ENCODE data around the gene FNDC3B. TPM values are rescaled to one million over a fixed set of nuclear protein-coding genes. Genes with fewer than 3 reads are reported as not detected.

The FNDC3B gene
- total and polyA plus RNA-seq, 5 donors from 2014 or later = 6.8 to 31.8 (median 11.7) TPM

GRCh38 chr3:172057624-172058327 lies 18.4 kb downstream of the FNDC3B start:
- no peak overlapping the region for H3K4me3 Mint-ChIP-seq
- ATAC-seq (ENCODE audit: low read depth in 2 of 2) (no peak), DNase-seq (no peak)
- H3K27ac Mint-ChIP-seq = peak overlapping the region in 1 of 3 donors; percentile 82
- no peaks in the 10 kb centered on the region for H3K27me3 Mint-ChIP-seq
- H3K4me1 Mint-ChIP-seq = peaks cover 26 to 72% (median 48%) of the 10 kb centered on the region in 4 donors
- no peaks in the 10 kb centered on the region for H3K9me3 Mint-ChIP-seq
- no peak overlapping the region for H3K27ac ChIP-seq (ENCODE audit: insufficient read depth, low read length, poor library complexity, severe bottlenecking)
- H3K36me3 ChIP-seq (ENCODE audit: control insufficient read depth, insufficient read depth, low read length) = no peaks in the 10 kb centered on the region
- no peaks in the 10 kb centered on the region for H3K27me3 ChIP-seq (ENCODE audit: control insufficient read depth, insufficient read depth, low read length)
- H3K4me1 ChIP-seq (ENCODE audit: control insufficient read depth, insufficient read depth, low read length, poor library complexity, severe bottlenecking) = peaks cover 33% of the 10 kb centered on the region
- peaks cover 14% of the 10 kb centered on the region for H3K36me3 Mint-ChIP-seq
- no peaks in the 10 kb centered on the region for H3K9me3 ChIP-seq (ENCODE audit: control insufficient read depth in 2 of 2, low read length in 2 of 2)
- H3K4me3 ChIP-seq (ENCODE audit: low read depth, low read length) = no peak overlapping the region

GRCh38 chr3:172059532-172059931 lies 20.2 kb downstream of the FNDC3B start:
- Histone ChIP-seq H3K36me3 (ENCODE audit: control insufficient read depth, insufficient read depth, low read length) (no peaks in the 10 kb centered on the region), H3K27me3 (ENCODE audit: control insufficient read depth, insufficient read depth, low read length) (no peaks in the 10 kb centered on the region), H3K4me1 (ENCODE audit: control insufficient read depth, insufficient read depth, low read length, poor library complexity, severe bottlenecking) (peaks cover 29% of the 10 kb centered on the region), H3K9me3 (ENCODE audit: control insufficient read depth in 2 of 2, low read length in 2 of 2) (no peaks in the 10 kb centered on the region), H3K4me3 (ENCODE audit: low read depth, low read length) (no peak overlapping the region), H3K27ac (ENCODE audit: insufficient read depth, low read length, poor library complexity, severe bottlenecking) (no peak overlapping the region)
- no peaks in the 10 kb centered on the region for H3K27me3 Mint-ChIP-seq
- H3K36me3 Mint-ChIP-seq = peaks cover 27% of the 10 kb centered on the region
- ATAC-seq (ENCODE audit: low read depth in 2 of 2) (no peak), DNase-seq (no peak)
- H3K9me3 Mint-ChIP-seq = no peaks in the 10 kb centered on the region
- no peak overlapping the region for H3K27ac Mint-ChIP-seq
- peaks cover 32 to 77% (median 48%) of the 10 kb centered on the region in 4 donors for H3K4me1 Mint-ChIP-seq
- no peak overlapping the region for H3K4me3 Mint-ChIP-seq

GRCh38 chr3:172060234-172060633 lies 20.9 kb downstream of the FNDC3B start:
- peaks cover 29 to 74% (median 41%) of the 10 kb centered on the region in 4 donors for H3K4me1 Mint-ChIP-seq
- Histone ChIP-seq H3K27ac (ENCODE audit: insufficient read depth, low read length, poor library complexity, severe bottlenecking) (no peak overlapping the region), H3K4me1 (ENCODE audit: control insufficient read depth, insufficient read depth, low read length, poor library complexity, severe bottlenecking) (peaks cover 22% of the 10 kb centered on the region)

GRCh38 chr3:172061724-172062184 lies 22.4 kb downstream of the FNDC3B start:
- no peak overlapping the region for H3K27ac Mint-ChIP-seq
- no peak overlapping the region for H3K4me3 Mint-ChIP-seq
- peaks cover 29 to 70% (median 39%) of the 10 kb centered on the region in 4 donors for H3K4me1 Mint-ChIP-seq

More at GRCh38 chr3:172060234-172060633, 20.9 kb downstream of the FNDC3B start:
- H3K9me3 Mint-ChIP-seq = peaks cover 0 to 3% (median 0%) of the 10 kb centered on the region in 7 donors
- Histone ChIP-seq H3K27me3 (ENCODE audit: control insufficient read depth, insufficient read depth, low read length) (no peaks in the 10 kb centered on the region), H3K36me3 (ENCODE audit: control insufficient read depth, insufficient read depth, low read length) (no peaks in the 10 kb centered on the region), H3K4me3 (ENCODE audit: low read depth, low read length) (no peak overlapping the region), H3K9me3 (ENCODE audit: control insufficient read depth in 2 of 2, low read length in 2 of 2) (no peaks in the 10 kb centered on the region)
- H3K27ac Mint-ChIP-seq = no peak overlapping the region
- no peak for DNase-seq
- H3K36me3 Mint-ChIP-seq = peaks cover 30% of the 10 kb centered on the region
- no peaks in the 10 kb centered on the region for H3K27me3 Mint-ChIP-seq
- ATAC-seq (ENCODE audit: low read depth in 2 of 2) = no peak
- H3K4me3 Mint-ChIP-seq = no peak overlapping the region

GRCh38 chr3:172062761-172063160 lies 23.4 kb downstream of the FNDC3B start:
- Mint-ChIP-seq H3K4me3 (no peak overlapping the region), H3K27ac (peak overlapping the region in 1 of 3 donors; percentile 9)
- no peaks in the 10 kb centered on the region for H3K36me3 ChIP-seq (ENCODE audit: control insufficient read depth, insufficient read depth, low read length)

More at GRCh38 chr3:172061724-172062184, 22.4 kb downstream of the FNDC3B start:
- Histone ChIP-seq H3K27me3 (ENCODE audit: control insufficient read depth, insufficient read depth, low read length) (no peaks in the 10 kb centered on the region), H3K9me3 (ENCODE audit: control insufficient read depth in 2 of 2, low read length in 2 of 2) (no peaks in the 10 kb centered on the region), H3K4me3 (ENCODE audit: low read depth, low read length) (no peak overlapping the region), H3K36me3 (ENCODE audit: control insufficient read depth, insufficient read depth, low read length) (no peaks in the 10 kb centered on the region), H3K27ac (ENCODE audit: insufficient read depth, low read length, poor library complexity, severe bottlenecking) (no peak overlapping the region), H3K4me1 (ENCODE audit: control insufficient read depth, insufficient read depth, low read length, poor library complexity, severe bottlenecking) (peaks cover 8% of the 10 kb centered on the region)
- DNase-seq (no peak), ATAC-seq (ENCODE audit: low read depth in 2 of 2) (peak in 1 of 2 donors; percentile 31)
- H3K36me3 Mint-ChIP-seq = peaks cover 40% of the 10 kb centered on the region
- H3K27me3 Mint-ChIP-seq = no peaks in the 10 kb centered on the region
- H3K9me3 Mint-ChIP-seq = peaks cover 0 to 3% (median 0%) of the 10 kb centered on the region in 7 donors

GRCh38 chr3:172063456-172064432 lies 24.4 kb downstream of the FNDC3B start:
- no peak for ATAC-seq (ENCODE audit: low read depth in 2 of 2)
- H3K27me3 Mint-ChIP-seq = no peaks in the 10 kb centered on the region
- Histone ChIP-seq H3K27ac (ENCODE audit: insufficient read depth, low read length, poor library complexity, severe bottlenecking) (no peak overlapping the region), H3K4me3 (ENCODE audit: low read depth, low read length) (no peak overlapping the region), H3K36me3 (ENCODE audit: control insufficient read depth, insufficient read depth, low read length) (no peaks in the 10 kb centered on the region), H3K27me3 (ENCODE audit: control insufficient read depth, insufficient read depth, low read length) (no peaks in the 10 kb centered on the region), H3K9me3 (ENCODE audit: control insufficient read depth in 2 of 2, low read length in 2 of 2) (no peaks in the 10 kb centered on the region), H3K4me1 (ENCODE audit: control insufficient read depth, insufficient read depth, low read length, poor library complexity, severe bottlenecking) (no peaks in the 10 kb centered on the region)
- peaks cover 0 to 3% (median 0%) of the 10 kb centered on the region in 7 donors for H3K9me3 Mint-ChIP-seq
- no peak for DNase-seq
- peaks cover 23 to 72% (median 36%) of the 10 kb centered on the region in 4 donors for H3K4me1 Mint-ChIP-seq
- peaks cover 40% of the 10 kb centered on the region for H3K36me3 Mint-ChIP-seq
- H3K27ac Mint-ChIP-seq = peak overlapping the region in 1 of 3 donors; percentile 36
- no peak overlapping the region for H3K4me3 Mint-ChIP-seq

More at GRCh38 chr3:172062761-172063160, 23.4 kb downstream of the FNDC3B start:
- Histone ChIP-seq H3K27ac (ENCODE audit: insufficient read depth, low read length, poor library complexity, severe bottlenecking) (no peak overlapping the region), H3K4me3 (ENCODE audit: low read depth, low read length) (no peak overlapping the region), H3K4me1 (ENCODE audit: control insufficient read depth, insufficient read depth, low read length, poor library complexity, severe bottlenecking) (no peaks in the 10 kb centered on the region), H3K9me3 (ENCODE audit: control insufficient read depth in 2 of 2, low read length in 2 of 2) (no peaks in the 10 kb centered on the region), H3K27me3 (ENCODE audit: control insufficient read depth, insufficient read depth, low read length) (no peaks in the 10 kb centered on the region)
- H3K4me1 Mint-ChIP-seq = peaks cover 29 to 70% (median 36%) of the 10 kb centered on the region in 4 donors
- peaks cover 40% of the 10 kb centered on the region for H3K36me3 Mint-ChIP-seq
- peaks cover 0 to 3% (median 0%) of the 10 kb centered on the region in 7 donors for H3K9me3 Mint-ChIP-seq
- ATAC-seq (ENCODE audit: low read depth in 2 of 2) (no peak), DNase-seq (no peak)
- no peaks in the 10 kb centered on the region for H3K27me3 Mint-ChIP-seq

- peaks cover 17 to 65% (median 36%) of the 10 kb centered on the region in 4 donors for H3K4me1 Mint-ChIP-seq
- peaks cover 0 to 3% (median 0%) of the 10 kb centered on the region in 7 donors for H3K9me3 Mint-ChIP-seq
- no peak overlapping the region for H3K27ac ChIP-seq (ENCODE audit: insufficient read depth, low read length, poor library complexity, severe bottlenecking)
- no peak overlapping the region for H3K4me3 ChIP-seq (ENCODE audit: low read depth, low read length)
- H3K4me3 Mint-ChIP-seq = no peak overlapping the region
- H3K27me3 ChIP-seq (ENCODE audit: control insufficient read depth, insufficient read depth, low read length) = no peaks in the 10 kb centered on the region
- H3K27me3 Mint-ChIP-seq = no peaks in the 10 kb centered on the region
- DNase-seq (no peak), ATAC-seq (ENCODE audit: low read depth in 2 of 2) (no peak)
- no peaks in the 10 kb centered on the region for H3K36me3 ChIP-seq (ENCODE audit: control insufficient read depth, insufficient read depth, low read length)
- no peaks in the 10 kb centered on the region for H3K9me3 ChIP-seq (ENCODE audit: control insufficient read depth in 2 of 2, low read length in 2 of 2)
- H3K4me1 ChIP-seq (ENCODE audit: control insufficient read depth, insufficient read depth, low read length, poor library complexity, severe bottlenecking) = no peaks in the 10 kb centered on the region
- H3K36me3 Mint-ChIP-seq = peaks cover 38% of the 10 kb centered on the region
- H3K27ac Mint-ChIP-seq = peak overlapping the region in 1 of 3 donors; percentile 22
These were observed 26.1 kb downstream of the FNDC3B start for GRCh38 chr3:172065527-172065926.
